GM19023 (cell line): ENCODE measurements around the gene EEF1E1.

ENCODE experiments used
- ATAC-seq: cut with Tn5 transposase; IDR thresholded peaks from one replicate; pipeline ENCODE4 v1.9.1; 2021; ENCODE audit warnings: mild to moderate bottlenecking, moderate library complexity; ENCODE audit not compliant: unreplicated experiment

The EEF1E1 gene

DNA sequence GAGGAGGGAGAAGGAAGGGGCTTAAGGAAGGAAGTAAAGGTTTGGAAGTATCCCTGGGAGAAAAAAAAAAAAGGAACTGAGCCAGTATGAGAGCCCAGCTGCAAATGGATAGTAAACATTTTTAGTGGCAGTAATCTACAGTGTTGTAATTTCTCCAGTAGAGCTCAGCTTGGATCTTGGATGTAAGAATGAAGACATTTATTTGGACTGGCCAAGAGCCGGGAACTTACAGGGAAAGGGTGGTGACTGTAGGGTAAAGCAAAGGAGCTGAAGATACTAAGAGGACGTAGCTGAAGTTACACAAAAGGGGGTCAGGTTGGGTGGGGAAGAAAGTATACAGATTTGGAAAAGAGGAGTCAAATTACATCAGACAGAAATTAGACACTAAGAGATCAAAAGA is 13.5 kb downstream of the EEF1E1 start:
- no peak for ATAC-seq

DNA sequence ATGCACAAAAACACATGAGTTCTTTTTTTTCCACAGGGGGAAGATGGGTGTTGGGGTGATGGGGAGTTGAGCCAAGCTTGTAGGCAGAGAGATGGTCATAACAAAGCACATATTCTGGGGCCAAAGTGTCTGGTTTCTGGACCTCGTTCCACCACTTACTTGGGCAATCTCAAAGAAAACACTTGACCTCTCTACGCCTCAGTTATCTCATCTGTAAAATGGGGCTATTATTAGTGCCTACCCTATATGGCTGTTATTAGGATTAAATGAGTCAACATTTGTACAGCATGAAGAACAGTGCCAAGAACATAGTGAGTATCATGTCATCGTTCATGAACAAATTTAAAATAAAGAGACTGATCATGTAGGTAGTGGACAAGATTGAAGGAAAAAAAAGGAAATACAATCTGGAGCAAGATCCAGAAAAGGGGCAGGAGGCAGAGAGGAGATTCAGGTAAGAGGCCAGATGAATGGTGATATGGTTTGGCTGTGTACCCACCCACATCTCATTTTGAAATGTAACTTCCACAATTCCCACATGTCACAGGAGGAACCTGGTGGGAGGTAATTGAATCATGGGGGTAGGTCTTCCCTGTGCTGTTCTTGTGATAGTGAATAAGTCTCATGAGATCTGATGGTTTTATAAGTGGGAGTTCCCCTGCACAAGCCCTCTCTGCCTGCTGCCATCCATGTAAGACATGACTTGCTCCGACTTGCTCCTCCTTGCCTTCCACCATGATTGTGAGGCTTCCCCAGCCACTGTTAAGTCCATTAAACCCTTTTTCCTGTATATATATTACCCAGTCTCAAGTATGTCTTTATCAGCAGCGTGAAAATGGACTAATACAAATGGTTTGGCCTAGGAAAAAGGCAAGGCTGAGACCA is 14.2 kb downstream of the EEF1E1 start:
- no peak for ATAC-seq

DNA sequence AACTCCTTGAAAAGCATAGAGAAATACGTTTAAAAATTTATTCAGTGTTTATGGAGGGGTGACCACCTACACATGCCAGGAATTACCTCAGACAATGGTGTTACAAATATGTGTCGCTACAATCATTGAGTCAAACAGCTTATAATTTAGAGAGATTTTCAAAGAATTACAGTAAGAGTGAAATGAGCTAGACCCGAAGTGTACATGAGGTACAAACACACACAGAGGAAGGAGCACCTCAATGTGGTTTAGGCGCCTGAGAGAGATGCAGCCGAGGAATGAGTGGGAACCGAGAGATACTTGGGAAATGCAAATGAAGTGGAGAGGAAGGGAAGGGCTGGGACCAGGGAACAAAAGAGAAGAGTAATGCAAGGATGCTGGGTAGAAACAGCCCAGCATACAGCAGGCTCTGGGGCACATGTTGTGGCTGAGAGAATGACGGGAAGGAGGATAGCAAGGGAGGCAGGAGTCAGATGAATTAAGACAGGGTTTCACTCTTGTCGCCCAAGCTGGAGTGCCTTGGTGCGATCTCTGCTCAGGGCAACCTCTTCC is 15.5 kb downstream of the EEF1E1 start:
- no peak for ATAC-seq

DNA sequence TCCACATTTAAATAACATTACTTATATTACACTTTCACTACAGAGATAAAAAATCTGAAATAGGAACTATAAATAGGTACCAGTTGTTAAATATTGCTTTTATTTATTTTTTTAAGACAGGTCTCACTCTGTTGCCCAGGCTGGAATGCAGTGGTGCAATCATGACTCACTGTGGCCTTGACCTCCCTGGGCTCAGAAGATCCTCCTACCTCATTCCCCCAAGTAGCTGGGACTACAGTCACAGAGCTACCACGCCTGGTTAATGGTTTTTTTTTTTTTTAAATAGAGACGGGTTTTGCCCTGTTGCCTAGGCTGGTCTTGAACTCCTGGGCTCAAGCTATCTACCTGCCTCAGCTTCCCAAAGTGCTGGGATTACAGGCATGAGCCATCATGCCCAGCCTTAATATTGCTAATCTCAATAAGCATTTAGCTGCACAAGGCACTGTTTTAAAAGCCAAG is 17.3 kb downstream of the EEF1E1 start:
- no peak for ATAC-seq

DNA sequence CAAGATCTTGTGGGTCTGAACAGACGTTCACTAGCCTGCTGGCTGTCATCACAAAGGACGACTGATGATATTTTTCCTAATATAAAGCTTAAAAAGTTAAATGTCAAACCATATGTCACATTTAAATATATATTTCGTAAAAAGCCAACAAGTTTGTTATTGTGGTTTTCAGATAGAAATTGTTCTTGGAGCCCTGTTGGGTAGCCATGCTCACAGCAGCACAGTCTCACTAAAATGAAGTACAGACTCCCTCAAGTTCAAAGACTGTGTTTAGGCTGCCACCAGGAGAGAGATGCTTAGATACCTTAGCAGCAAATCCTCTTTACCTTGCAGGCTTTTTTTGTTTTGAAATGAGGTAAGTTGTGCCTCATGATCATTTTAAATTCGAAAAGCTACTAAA is 17.8 kb downstream of the EEF1E1 start:
- no peak for ATAC-seq

DNA sequence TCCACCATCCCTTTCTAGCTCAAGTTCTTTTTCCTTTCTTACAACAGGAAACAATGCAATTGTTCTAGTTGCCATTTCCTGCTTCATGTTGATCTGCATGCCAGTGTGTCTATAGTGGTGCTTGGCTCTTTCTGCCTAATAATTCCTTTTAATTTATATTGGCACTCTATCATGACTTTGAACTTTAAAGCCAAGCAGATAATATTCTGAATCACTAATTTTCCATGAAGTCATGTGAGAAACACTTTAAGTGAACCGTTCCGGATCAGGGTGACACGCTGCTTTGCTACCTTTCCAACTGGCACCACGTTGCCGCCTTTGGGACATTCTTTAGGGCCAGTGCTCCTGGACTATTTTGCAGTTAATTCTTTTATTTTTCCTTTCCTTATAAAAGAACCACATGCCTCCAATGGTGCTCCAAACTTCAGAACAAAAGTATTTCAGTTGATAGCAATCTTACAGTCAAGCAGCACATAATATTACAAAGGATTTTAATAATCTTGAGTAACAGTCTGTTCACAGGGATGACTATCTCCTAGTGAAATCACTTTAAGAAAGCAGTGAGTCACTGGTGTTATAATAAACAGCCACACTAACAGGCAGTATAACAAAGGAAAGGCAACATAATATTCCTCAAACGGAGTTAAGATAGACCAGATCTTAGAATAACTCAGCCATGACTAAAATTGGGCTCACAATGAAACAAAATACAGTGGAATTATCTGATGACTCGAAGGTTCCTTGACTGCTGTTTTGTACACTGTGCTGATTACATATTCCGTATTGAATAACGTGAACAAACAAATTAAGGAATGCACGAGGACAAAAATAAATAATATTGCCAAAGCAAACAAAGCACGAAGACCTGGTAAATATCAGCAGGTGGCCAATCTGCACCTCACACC is 19.1 kb downstream of the EEF1E1 start:
- ATAC-seq = no peak

DNA sequence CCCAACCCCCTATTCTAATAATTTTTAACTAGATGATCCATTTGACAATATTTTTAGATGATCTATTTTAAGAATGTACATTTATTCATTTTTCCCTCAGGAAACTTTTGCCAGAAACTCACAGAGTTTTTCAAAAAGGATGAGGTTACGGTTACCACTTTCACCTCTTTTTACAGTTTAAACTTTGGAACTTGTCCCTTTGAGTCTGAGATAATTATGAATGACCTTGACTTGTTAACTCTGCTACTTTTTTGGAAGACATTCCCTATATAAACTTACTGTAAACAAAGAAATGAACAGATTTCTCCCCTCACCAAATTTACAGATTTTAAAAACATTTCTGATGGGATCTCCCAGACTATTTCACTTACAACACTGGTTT is 19.8 kb downstream of the EEF1E1 start:
- ATAC-seq = no peak

DNA sequence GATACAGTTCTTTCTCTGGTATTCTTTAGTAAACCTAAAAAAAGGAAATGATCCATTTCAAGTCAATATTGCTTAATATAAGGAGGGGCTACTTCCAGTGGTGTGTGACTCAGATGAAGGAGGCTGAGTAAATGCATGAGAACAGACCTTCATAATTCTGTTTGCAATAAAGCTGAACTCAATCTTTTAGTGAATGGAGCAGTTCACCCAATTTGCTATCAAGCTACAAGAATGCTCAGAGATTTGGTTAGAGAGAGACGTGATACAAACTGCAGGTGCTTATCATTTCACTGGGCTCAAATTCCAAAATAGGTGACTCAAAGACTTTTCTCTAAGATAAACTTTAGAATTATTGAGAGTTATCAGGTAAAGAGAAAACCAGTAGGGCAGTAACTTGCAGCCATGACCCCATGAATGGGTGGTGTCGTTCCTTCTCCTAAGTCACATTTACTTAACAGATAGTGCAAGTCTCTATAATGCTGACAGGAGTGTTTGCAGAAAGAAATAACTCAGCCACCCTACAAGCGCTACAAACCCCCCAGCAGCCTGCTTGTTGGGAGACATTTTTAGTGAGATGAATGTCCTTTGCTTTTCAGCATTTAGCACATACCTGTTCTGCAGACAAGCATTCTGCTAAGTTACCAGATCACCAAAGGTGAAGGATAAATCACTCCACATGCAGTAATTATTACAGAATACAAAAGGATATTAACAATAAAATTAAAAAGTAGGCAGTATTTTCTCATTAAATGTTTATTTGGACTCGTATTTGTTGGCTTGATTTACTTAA is 21.8 kb downstream of the EEF1E1 start:
- no peak for ATAC-seq

DNA sequence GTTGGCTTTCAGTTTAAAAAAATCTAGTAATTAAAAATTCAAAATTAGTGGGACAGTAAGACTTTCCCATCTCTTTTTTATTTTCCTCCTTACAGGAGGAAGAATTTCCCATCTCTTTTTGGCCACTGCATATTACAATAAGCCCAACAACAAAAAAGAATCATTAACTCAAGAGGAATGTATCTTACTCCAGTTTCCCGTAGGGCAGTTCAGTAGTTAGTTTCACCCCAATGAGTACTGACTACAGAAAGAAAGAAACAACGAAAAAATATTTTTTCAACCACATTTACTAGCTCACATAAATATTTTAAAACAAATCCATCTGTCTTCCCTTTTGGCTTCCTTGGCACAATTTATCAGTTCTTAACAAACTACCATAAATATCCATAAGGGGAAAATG is 23.2 kb downstream of the EEF1E1 start:
- ATAC-seq = no peak

DNA sequence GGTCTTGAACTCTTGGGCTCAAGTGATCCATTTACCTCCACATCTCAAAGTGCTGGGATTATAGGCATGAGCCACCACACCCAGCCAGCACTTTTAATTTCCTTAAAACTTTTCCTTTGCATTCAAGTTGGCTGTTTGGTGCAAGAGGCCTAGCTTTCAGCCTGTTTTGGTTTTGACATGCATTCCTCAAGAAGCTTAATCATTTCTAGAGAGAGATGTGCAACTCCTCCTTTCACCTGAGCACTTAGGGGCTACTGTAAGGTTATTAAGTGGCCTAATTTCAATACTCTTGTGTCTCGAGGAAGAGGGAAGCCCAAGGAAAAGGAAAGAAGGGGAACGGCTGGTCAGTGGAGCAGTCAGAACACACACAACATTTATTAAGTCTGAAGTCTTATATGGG is 24.4 kb downstream of the EEF1E1 start:
- ATAC-seq = no peak

DNA sequence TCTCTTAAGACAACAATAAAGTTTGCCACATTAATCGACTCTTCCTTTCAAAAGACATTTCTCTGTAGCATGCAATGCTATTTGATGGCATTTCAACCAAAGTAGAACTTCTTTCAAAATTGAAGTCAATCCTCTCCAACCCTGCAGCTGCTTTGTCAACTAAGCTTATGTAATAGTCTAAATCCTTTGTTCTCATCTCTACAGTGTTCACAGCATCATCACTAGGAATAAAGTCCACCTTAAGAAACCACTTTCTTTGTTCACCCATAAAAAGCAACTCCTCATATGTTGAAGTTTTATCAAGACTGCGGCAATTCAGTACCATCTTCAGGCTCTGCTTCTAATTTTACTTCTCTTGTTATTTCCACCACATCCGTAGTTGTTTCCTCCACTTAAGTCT is 26.6 kb downstream of the EEF1E1 start:
- no peak for ATAC-seq

DNA sequence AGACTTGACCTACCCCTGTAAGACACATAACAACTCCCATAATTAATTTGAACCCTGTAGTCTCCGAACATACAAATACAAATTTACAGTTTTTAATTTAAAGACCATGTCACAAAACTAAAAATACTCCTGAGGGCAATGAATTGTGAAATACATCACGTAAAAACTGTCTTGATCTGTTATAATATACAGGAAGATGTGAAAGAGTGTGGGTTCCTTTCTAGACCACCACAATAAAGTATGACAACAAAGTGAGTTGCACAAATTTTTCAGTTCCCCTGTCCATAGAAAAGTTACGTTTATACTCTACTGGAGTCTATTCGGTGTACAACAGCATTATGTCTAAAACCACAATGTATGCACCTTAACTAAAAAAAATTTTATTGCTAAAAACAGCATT is 27.2 kb downstream of the EEF1E1 start:
- ATAC-seq = no peak

DNA sequence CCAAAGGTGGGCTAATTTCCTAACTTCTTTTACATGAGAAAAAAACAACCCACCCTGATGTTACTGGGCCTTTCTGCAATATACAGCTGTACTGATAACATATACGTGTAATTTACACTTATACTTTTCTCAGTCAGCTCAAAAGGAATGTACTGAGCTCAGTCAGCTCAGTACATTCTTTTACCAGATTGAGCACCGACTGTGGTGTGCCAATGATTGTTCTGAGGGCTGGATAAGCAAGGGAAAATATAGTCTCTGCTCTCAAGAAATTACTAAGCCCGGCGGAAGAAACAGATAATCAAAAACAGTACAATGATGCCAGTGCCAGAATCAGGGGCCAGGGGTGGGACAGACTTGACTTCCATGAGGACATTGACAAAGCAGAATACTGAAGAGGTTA is 28.1 kb downstream of the EEF1E1 start:
- no peak for ATAC-seq

DNA sequence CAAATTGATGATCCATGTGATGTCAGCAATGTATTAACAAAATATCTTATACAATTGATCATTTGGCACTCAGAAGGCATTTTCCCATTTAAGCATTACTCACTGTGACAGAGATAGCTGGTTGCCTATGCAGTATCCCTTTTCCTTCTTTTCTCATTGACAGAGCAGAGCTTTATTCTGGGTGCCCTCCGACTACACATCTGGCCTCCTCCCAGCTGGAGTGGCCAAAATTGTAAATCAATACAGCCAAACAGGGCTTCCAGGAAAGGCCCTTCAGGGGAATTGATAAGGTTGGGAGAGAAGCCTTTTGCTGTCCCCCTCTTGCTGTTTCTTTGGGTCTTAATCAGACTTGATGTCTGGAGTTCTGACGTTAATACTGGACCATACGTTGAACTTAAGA is 28.6 kb downstream of the EEF1E1 start:
- no peak for ATAC-seq

DNA sequence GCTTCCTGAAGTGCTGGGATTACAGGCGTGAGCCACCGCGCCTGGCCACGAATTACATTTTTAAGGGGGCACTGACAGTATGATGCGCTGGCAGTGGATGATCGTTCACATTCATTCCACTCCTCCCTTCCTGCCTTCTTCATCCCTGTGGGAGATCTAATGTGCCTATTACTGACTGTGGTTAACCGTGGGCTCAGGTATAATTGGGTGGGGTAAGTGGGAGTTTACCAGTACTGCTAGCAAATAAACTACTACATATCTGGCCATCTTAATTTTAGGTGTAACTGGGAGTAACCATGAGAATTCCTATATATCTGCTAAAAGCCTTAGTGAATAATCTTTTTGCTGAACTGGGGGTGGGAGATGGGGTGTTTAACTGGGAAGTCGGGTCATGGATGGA is 31.6 kb downstream of the EEF1E1 start:
- no peak for ATAC-seq

DNA sequence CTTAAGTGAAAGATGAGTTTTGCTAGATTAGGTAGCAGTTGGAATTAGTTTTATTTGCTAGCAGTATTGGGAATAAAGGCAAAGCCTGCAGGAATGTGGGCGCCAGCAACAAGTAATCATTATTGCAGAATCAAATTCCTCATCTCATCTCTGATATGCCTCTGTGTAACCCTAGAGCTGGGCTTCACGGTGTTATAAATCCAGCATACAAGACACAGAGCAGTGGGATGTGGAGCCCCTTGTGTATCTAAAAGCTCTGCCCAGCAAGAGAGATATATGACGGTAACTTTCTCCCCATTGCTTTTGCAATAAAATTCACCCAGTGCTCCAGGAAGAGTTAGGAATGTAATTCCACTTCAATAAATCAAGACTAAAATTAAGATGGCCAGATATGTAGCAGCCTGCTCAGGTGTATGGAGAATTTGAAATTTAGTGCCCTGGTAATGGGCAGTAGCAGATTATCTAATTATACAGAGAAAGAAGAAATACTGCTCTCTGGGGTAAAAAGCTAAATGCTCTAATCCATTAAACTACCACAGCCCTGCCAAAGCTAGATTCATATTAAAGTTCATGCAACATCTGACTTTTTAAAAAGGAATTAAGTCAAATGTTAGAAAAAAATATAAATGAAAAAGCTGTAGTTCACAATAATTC is 32.6 kb downstream of the EEF1E1 start:
- ATAC-seq = no peak

DNA sequence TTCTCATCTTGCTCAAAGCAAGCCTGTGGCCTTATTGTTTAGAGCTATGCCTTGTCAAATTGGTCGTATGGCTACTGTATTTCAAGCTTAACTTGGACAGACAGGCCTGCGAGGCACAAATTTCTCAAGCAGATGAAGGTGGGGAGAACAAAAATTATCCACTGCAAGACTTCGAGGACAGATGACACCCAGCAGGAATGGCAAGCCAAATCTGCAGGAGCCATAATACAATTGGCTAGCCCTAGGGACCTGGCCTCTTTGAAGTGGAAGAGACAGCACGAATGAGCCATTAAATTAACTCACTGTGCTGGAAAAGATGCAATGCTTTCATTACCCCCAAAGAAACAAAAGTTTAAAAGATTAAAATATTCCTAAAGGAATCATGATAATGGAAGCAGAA is 33.2 kb downstream of the EEF1E1 start:
- no peak for ATAC-seq

DNA sequence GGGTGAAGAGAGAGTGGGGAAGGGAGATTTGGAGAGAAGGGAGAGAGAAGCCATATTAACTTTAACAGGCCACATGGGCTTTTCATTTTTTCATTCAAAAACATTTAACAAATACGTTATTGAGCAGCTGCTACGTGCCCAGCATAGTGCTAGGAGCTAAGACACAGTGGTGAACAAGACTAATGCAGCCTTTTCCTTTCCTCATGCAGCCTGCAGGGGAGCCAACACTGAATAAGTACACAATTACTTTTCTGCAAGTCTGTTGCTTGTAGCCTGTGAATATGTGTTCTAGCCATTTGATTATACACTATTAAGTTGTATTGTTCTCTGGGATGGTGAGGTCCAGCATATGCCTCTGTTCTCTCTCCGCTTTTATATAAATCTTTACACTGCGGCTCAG is 36.2 kb downstream of the EEF1E1 start:
- ATAC-seq = no peak

DNA sequence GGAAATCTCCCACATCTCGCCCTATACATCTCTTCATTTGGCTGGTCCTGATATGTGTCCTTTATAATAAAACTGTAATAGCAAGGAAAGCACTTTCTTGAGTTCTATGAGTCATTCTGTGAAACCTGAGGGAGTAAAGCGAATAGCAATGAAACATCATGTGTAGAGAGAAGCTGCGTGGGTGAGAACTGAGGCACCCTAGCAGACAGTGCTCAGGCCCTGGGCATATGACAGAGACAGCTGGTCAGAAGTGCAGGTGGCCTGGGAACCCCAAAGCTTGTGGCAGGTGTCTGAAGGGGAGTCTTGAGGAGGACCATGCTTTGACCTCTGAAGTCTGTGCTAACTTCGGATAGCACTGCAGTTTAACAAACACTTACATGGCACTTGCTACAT is 36.8 kb downstream of the EEF1E1 start:
- peak; percentile 47 for ATAC-seq
